GM18526 (cell line): Measurements from ENCODE around the gene VIT.

Source experiments
- POLR2A ChIP-seq: IDR thresholded peaks from 3 replicates; pipeline ENCODE4 v1.6.1; 2011; ENCODE audit not compliant: insufficient read length; ENCODE audit errors: extremely low read depth

VIT gene

GRCh38 chr2:36696533-36696932 is at the start of gene VIT:
Gene VIT (plus strand): TSS chr2:36696707. CDS start chr2:36716371, 19,664 bp downstream.
- TF ChIP-seq POLR2A, result no peak

GRCh38 chr2:36650031-36650829 is 46.3 kb upstream of the VIT start:
- TF ChIP-seq POLR2A, result no peak

GRCh38 chr2:36653155-36653554 is 43.4 kb upstream of the VIT start:
- TF ChIP-seq POLR2A, result no peak

GRCh38 chr2:36653967-36654694 is 42.4 kb upstream of the VIT start:
- TF ChIP-seq POLR2A, result no peak

- TF ChIP-seq POLR2A, result no peak
Observed at GRCh38 chr2:36655453-36655852, 41.1 kb upstream of the VIT start.

GRCh38 chr2:36657703-36658102 is 38.8 kb upstream of the VIT start:
- no peak for TF ChIP-seq POLR2A

- TF ChIP-seq POLR2A, result no peak
Observed at GRCh38 chr2:36658277-36658748, 38.2 kb upstream of the VIT start.

GRCh38 chr2:36659218-36659617 is 37.3 kb upstream of the VIT start:
- TF ChIP-seq POLR2A, result no peak

- no peak for TF ChIP-seq POLR2A
Observed at GRCh38 chr2:36659872-36660312, 36.6 kb upstream of the VIT start.

- TF ChIP-seq POLR2A, result no peak
Observed at GRCh38 chr2:36662638-36663037, 33.9 kb upstream of the VIT start.

- no peak for TF ChIP-seq POLR2A
Observed at GRCh38 chr2:36663295-36663694, 33.2 kb upstream of the VIT start.

- TF ChIP-seq POLR2A, result no peak
Observed at GRCh38 chr2:36663851-36664695, 32.4 kb upstream of the VIT start.

GRCh38 chr2:36664696-36665076 is 31.8 kb upstream of the VIT start:
- TF ChIP-seq POLR2A, result no peak

- no peak for TF ChIP-seq POLR2A
Observed at GRCh38 chr2:36667931-36668330, 28.6 kb upstream of the VIT start.

GRCh38 chr2:36670881-36671595 is 25.5 kb upstream of the VIT start:
- TF ChIP-seq POLR2A, result no peak

GRCh38 chr2:36671731-36672130 is 24.8 kb upstream of the VIT start:
- TF ChIP-seq POLR2A, result no peak
